PC-3 (cell line): ENCODE results near the gene KRTAP12-3.

ENCODE experiments used
- EZH2phosphoT487 ChIP-seq: fragments of 300-600 bp; sonication (generic); IDR thresholded peaks from 2 replicates; pipeline ENCODE4 v1.6.1; 2018; ENCODE audit warnings: mild to moderate bottlenecking, antibody characterized with exemption, low read length, borderline replicate concordance
- TF ChIP-seq, protein P1 (sequence below): fragments of 300-600 bp; sonication (generic); conservative IDR thresholded peaks from 2 replicates; pipeline ENCODE4 v1.5.1; 2017; ENCODE audit warnings: antibody characterized with exemption, low read depth, mild to moderate bottlenecking, low read length

DNA sequence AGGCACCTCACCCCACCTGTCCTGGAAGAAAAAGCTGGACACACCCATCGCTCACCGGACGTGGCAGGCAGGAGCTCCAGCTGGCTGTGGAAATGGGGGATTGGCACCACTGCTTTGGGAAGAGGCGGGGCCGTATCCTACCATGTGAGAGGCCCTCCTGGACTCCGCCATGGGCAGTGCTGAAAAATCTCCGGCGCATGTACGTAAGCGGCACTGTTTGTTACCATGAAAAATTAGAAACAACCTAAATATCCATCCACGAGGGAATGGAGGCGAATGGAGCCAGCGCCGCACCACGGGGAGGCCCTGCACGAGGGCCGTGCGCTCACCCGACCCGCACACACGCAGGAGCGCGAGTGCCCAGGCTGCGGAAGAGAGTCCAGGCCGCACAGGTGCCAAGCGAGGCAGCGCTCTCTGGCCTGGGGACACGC, 42.8 kb upstream of the KRTAP12-3 start:
- TF ChIP-seq, protein P1, sequence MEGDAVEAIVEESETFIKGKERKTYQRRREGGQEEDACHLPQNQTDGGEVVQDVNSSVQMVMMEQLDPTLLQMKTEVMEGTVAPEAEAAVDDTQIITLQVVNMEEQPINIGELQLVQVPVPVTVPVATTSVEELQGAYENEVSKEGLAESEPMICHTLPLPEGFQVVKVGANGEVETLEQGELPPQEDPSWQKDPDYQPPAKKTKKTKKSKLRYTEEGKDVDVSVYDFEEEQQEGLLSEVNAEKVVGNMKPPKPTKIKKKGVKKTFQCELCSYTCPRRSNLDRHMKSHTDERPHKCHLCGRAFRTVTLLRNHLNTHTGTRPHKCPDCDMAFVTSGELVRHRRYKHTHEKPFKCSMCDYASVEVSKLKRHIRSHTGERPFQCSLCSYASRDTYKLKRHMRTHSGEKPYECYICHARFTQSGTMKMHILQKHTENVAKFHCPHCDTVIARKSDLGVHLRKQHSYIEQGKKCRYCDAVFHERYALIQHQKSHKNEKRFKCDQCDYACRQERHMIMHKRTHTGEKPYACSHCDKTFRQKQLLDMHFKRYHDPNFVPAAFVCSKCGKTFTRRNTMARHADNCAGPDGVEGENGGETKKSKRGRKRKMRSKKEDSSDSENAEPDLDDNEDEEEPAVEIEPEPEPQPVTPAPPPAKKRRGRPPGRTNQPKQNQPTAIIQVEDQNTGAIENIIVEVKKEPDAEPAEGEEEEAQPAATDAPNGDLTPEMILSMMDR: no peak
- TF ChIP-seq EZH2phosphoT487: no peak
